Smooth muscle cell of trachea (primary cell): Measurements from ENCODE around the gene ADD3. TPM values are rescaled to one million over a fixed set of nuclear protein-coding genes. Genes with fewer than 3 reads are reported as not detected.

Experiments used
- total RNA-seq: library from RNA; depleted of rRNA; stranded (reverse); fragments of >200 nt; gene quantifications from 2 replicates; pipeline ENCODE4 v1.2.1, GENCODE V29; 2014

ADD3 gene
- total RNA-seq = 259 and 350 TPM in 2 replicates

GRCh38 chr10:110007701-110008517 lies at the start of gene ADD3:
Gene ADD3, plus strand, starts transcription at chr10:110007984. Its CDS starts 92,670 bp downstream, at chr10:110100654.

Other genes with a start within 250 kb of the ADD3 start
- gene XPNPEP1, start 84.5 kb upstream of the ADD3 start, total RNA-seq = 105 and 172 TPM in 2 replicates
- gene MXI1, start 199.6 kb downstream of the ADD3 start, total RNA-seq = 13.8 and 40.7 TPM in 2 replicates